Left ventricle myocardium inferior (tissue), 1 donor: ENCODE data around the gene WNT6. TPM values are rescaled to one million over a fixed set of nuclear protein-coding genes. Genes with fewer than 3 reads are reported as not detected.
A peak's percentile ranks its signal among the peaks of the same experiment; 100 is the strongest.

ENCODE experiments used
- DNase-seq: peaks from one replicate; pipeline ENCODE4 v3.0.0-alpha.2; 2020
- H3K27ac ChIP-seq: fragments of 200-600 bp; replicated peaks from 2 replicates; pipeline ENCODE4 v1.8.0; 2021
- H3K27me3 ChIP-seq: fragments of 200-600 bp; 2 replicates; pipeline ENCODE4 v1.8.0; 2021; ENCODE audit warnings: low read depth
- H3K36me3 ChIP-seq: fragments of 200-600 bp; 2 replicates; pipeline ENCODE4 v1.8.0; 2021
- H3K4me1 ChIP-seq: fragments of 200-600 bp; 2 replicates; pipeline ENCODE4 v1.8.0; 2021
- H3K4me3 ChIP-seq: fragments of 200-600 bp; 2 replicates; pipeline ENCODE4 v1.8.0; 2021; ENCODE audit warnings: mild to moderate bottlenecking, moderate library complexity
- H3K9me3 ChIP-seq: fragments of 200-600 bp; replicated peaks from 2 replicates; pipeline ENCODE4 v1.8.0; 2021
- CTCF ChIP-seq: fragments of 200-600 bp; IDR thresholded peaks from 2 replicates; pipeline ENCODE4 v1.8.0; 2021; ENCODE audit warnings: antibody characterized with exemption, mild to moderate bottlenecking, borderline replicate concordance
- intact Hi-C: fragments of 100-400 bp; cut with micrococcal nuclease; formaldehyde crosslinking; loops from one replicate; pipeline ENCODE4 v1.11.0; 2022
- total RNA-seq: library from RNA; stranded (reverse); fragmentation: NEBNext Ultra II Directional; extraction: Animal tissue kit (Norgen Biotek cat#: 25700); gene quantifications from one replicate; pipeline ENCODE4 v1.2.1, GENCODE V29; 2021
- donor health status: DM: no; HTN: yes; CAD: no; lungs with severe emphysema.

Gene WNT6
- total RNA-seq, 1 donor from 2014 or later, result 1.0 TPM

- no peak for DNase-seq
- Histone ChIP-seq H3K9me3 (no peaks in the 10 kb centered on the region), H3K36me3 (no peaks in the 10 kb centered on the region), H3K4me3 (peak overlapping the region; percentile 58), H3K27me3 (peaks cover 88% of the 10 kb centered on the region), H3K4me1 (peaks cover 31% of the 10 kb centered on the region), H3K27ac (no peak overlapping the region)
- no peak for TF ChIP-seq CTCF
- intact Hi-C loops, result no loop called here
These were observed 23.3 kb downstream of the WNT6 start for GRCh38 chr2:218882866-218883366.

- Histone ChIP-seq H3K36me3 (no peaks in the 10 kb centered on the region), H3K27me3 (peaks cover 87% of the 10 kb centered on the region), H3K4me1 (peaks cover 31% of the 10 kb centered on the region), H3K9me3 (no peaks in the 10 kb centered on the region), H3K4me3 (peak overlapping the region; percentile 58), H3K27ac (no peak overlapping the region)
- DNase-seq, result no peak
- TF ChIP-seq CTCF, result no peak
- intact Hi-C loops, result no loop called here
These were observed 24.2 kb downstream of the WNT6 start for GRCh38 chr2:218883491-218884490.

- no peaks in the 10 kb centered on the region for H3K36me3 ChIP-seq
- no peak overlapping the region for H3K4me3 ChIP-seq
- H3K4me1 ChIP-seq, result peaks cover 31% of the 10 kb centered on the region
- H3K9me3 ChIP-seq, result no peaks in the 10 kb centered on the region
- no peak for DNase-seq
- intact Hi-C loops, result no loop called here
- peaks cover 80% of the 10 kb centered on the region for H3K27me3 ChIP-seq
- H3K27ac ChIP-seq, result no peak overlapping the region
- no peak for TF ChIP-seq CTCF
These were observed 24.9 kb downstream of the WNT6 start for GRCh38 chr2:218884519-218884918.

GRCh38 chr2:218885981-218886947, 26.7 kb downstream of the WNT6 start:
- intact Hi-C loops, result no loop called here
- H3K27ac ChIP-seq, result no peak overlapping the region
- H3K9me3 ChIP-seq, result no peaks in the 10 kb centered on the region
- no peak overlapping the region for H3K4me3 ChIP-seq
- peaks cover 80% of the 10 kb centered on the region for H3K27me3 ChIP-seq
- TF ChIP-seq CTCF, result no peak
- no peak for DNase-seq
- H3K36me3 ChIP-seq, result no peaks in the 10 kb centered on the region
- peaks cover 17% of the 10 kb centered on the region for H3K4me1 ChIP-seq

GRCh38 chr2:218887079-218887478, 27.5 kb downstream of the WNT6 start:
- H3K27me3 ChIP-seq, result peaks cover 79% of the 10 kb centered on the region
- no peak for DNase-seq
- H3K9me3 ChIP-seq, result no peaks in the 10 kb centered on the region
- no peaks in the 10 kb centered on the region for H3K36me3 ChIP-seq
- no peak for TF ChIP-seq CTCF
- H3K4me3 ChIP-seq, result no peak overlapping the region
- H3K4me1 ChIP-seq, result peaks cover 17% of the 10 kb centered on the region
- intact Hi-C loops, result no loop called here
- no peak overlapping the region for H3K27ac ChIP-seq
